Kidney (tissue), 14 donors: ENCODE measurements around the gene SLC11A1. TPM values are rescaled to one million over a fixed set of nuclear protein-coding genes. Genes with fewer than 3 reads are reported as not detected.

Experiments used
- DNase-seq, 5 donors: peaks; one replicate each; pipeline ENCODE4 v3.0.0-alpha.2; 2013 to 2020
- FAIRE-seq: peaks from 2 replicates; lab custom pipeline; 2012; peaks lifted over from hg19 to GRCh38; lab: Jason Lieb, UNC
- H3K27ac ChIP-seq, 2 donors: one replicate each; pipeline ENCODE4 v1.7.0; 2013; ENCODE audit warnings: low read depth in 2 of 2, low read length in 2 of 2, inconsistent platforms in 1 of 2
- H3K27me3 ChIP-seq: one replicate; pipeline ENCODE4 v1.7.1; 2013; ENCODE audit warnings: low read length, inconsistent platforms; ENCODE audit not compliant: control insufficient read depth, insufficient read depth
- H3K36me3 ChIP-seq, 3 donors: one replicate each; pipeline versions ENCODE4 v1.7.0 to v1.7.1; 2013; ENCODE audit warnings: low read length in 3 of 3, control low read depth in 1 of 3, inconsistent platforms in 1 of 3; ENCODE audit not compliant: insufficient read depth in 3 of 3, control insufficient read depth in 2 of 3
- H3K4me1 ChIP-seq, 3 donors: one replicate each; pipeline versions ENCODE4 v1.7.0 to v1.7.1; 2013; ENCODE audit warnings: low read length in 3 of 3, inconsistent platforms in 1 of 3, low read depth in 1 of 3; ENCODE audit not compliant: control insufficient read depth in 2 of 3, insufficient read depth in 2 of 3
- H3K4me3 ChIP-seq, 3 donors: one replicate each; pipeline versions ENCODE4 v1.7.0 to v1.8.1; 2013; ENCODE audit warnings: low read length in 3 of 3, control low read depth in 1 of 3, inconsistent platforms in 1 of 3
- H3K9ac ChIP-seq, 3 donors: one replicate each; pipeline versions ENCODE4 v1.7.0 to v1.7.1; 2013; ENCODE audit warnings: low read length in 3 of 3, control low read depth in 1 of 3, inconsistent platforms in 1 of 3
- H3K9me3 ChIP-seq, 3 donors: one replicate each; pipeline versions ENCODE4 v1.7.0 to v1.7.1; 2013; ENCODE audit warnings: low read length in 3 of 3, control low read depth in 1 of 3, inconsistent platforms in 1 of 3; ENCODE audit not compliant: control insufficient read depth in 2 of 3, insufficient read depth in 1 of 3
- intact Hi-C: fragments of 100-400 bp; cut with DNase I; formaldehyde crosslinking; loops from one replicate; pipeline ENCODE4 v1.11.1; 2022
- polyA plus RNA-seq: library from polyadenylated mRNA; stranded (reverse); fragments of 350-450 nt; fragmentation: Illumina TruSeq; extraction: RNeasy Lipid Tissue Mini Kit (QIAGEN cat#74804); gene quantifications from one replicate; pipeline ENCODE4 v1.2.3, GENCODE V29; 2014; ENCODE audit warnings: low read depth, low replicate concordance; ENCODE audit not compliant: insufficient read depth
- total RNA-seq: library from RNA; stranded (reverse); fragmentation: NEBNext Ultra II Directional; extraction: Animal tissue kit (Norgen Biotek cat#: 25700); gene quantifications from one replicate; pipeline ENCODE4 v1.2.1, GENCODE V29; 2021
- TF ChIP-seq, protein P1 (sequence below): IDR thresholded peaks from 3 replicates; pipeline ENCODE4 v1.5.1; 2012; ENCODE audit warnings: mild to moderate bottlenecking, moderate library complexity, borderline replicate concordance; ENCODE audit not compliant: insufficient read depth; ENCODE audit errors: extremely low read depth
- donor health status: control.
- donor health status: control.
- donor health status: control.
- donor health status: control.
- donor health status: control.
- donor health status: DM: yes; HTN: yes; CAD: no.
- donor health status: Normal renal cell carcinoma (clear cell type).

SLC11A1 gene
- total and polyA plus RNA-seq, 2 donors from 2014 or later: 1.2 to 37.6 TPM

DNA sequence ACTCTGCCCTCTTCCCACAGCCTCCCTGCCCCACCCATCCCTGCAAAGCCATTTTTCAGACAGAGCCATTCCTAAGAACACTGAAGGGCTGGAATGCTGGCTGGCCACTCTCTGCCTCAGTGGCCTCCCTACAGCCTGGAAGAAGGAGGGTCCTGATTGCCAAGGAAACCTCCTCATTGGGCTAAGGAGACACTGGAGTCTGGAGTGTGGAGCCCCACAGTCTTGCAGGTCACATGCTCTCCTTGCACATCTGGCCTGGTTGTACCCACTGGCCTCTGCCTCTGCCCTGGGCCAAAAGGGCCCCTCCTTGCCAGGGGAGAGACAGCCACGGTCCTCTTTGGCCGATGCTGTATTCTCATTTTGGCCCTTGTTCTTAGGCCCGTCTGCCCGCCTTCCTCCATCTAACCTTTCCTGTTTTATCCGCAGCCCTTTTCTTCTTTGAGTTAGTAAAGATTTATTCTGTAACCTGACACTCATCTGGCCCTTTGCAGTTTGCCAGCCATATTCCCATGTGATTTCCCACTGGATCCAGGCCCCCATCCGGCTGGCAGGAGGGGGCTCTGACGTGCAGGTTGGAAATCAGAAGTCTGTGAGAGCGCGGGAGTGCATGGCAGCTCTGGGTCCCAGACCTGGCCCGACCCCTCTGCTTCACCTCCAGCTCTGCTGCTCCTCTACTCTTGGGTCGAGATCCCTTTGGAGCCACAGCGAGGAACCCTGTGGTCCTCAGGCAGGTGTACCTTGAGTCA is 36.4 kb upstream of the SLC11A1 start:
- TF ChIP-seq, protein P1, sequence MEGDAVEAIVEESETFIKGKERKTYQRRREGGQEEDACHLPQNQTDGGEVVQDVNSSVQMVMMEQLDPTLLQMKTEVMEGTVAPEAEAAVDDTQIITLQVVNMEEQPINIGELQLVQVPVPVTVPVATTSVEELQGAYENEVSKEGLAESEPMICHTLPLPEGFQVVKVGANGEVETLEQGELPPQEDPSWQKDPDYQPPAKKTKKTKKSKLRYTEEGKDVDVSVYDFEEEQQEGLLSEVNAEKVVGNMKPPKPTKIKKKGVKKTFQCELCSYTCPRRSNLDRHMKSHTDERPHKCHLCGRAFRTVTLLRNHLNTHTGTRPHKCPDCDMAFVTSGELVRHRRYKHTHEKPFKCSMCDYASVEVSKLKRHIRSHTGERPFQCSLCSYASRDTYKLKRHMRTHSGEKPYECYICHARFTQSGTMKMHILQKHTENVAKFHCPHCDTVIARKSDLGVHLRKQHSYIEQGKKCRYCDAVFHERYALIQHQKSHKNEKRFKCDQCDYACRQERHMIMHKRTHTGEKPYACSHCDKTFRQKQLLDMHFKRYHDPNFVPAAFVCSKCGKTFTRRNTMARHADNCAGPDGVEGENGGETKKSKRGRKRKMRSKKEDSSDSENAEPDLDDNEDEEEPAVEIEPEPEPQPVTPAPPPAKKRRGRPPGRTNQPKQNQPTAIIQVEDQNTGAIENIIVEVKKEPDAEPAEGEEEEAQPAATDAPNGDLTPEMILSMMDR: no peak

DNA sequence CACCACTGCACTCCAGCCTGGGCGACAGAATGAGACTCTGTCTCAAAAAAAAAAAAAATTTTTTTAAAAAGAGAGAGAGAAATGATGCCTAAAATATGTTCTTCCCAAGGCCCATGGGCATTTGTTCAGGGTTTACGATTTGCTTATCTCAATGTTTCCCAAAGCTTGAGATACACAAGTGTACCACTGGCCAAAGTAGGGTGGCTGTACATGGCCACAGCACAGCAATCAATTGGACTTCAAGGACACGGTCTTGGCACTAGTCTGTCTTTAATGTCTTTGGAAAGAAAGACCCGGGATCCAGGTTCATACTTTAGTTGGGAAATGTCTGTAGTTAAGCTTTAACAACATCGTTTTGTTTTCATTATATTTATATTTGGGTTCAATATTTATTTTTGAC is 34.9 kb upstream of the SLC11A1 start:
- H3K9ac ChIP-seq: no peak overlapping the region
- FAIRE-seq: no peak
- no peak overlapping the region for H3K4me3 ChIP-seq
- TF ChIP-seq, protein P1: no peak
- peaks cover 0 to 12% (median 0%) of the 10 kb centered on the region in 3 donors for H3K36me3 ChIP-seq
- H3K27ac ChIP-seq: no peak overlapping the region
- peaks cover 0 to 9% (median 0%) of the 10 kb centered on the region in 3 donors for H3K4me1 ChIP-seq
- H3K27me3 ChIP-seq: no peaks in the 10 kb centered on the region
- intact Hi-C loops: no loop called here
- no peak for DNase-seq
- H3K9me3 ChIP-seq: peaks cover 0 to 2% (median 0%) of the 10 kb centered on the region in 3 donors

More for the DNA sequence above, 36.4 kb upstream of the SLC11A1 start:
- Histone ChIP-seq H3K9ac (no peak overlapping the region), H3K36me3 (peaks cover 0 to 18% (median 0%) of the 10 kb centered on the region in 3 donors), H3K4me1 (peaks cover 0 to 9% (median 0%) of the 10 kb centered on the region in 3 donors), H3K4me3 (no peak overlapping the region), H3K27me3 (no peaks in the 10 kb centered on the region), H3K9me3 (no peaks in the 10 kb centered on the region), H3K27ac (no peak overlapping the region)
- FAIRE-seq (no peak), DNase-seq (peak in 4 of 5 donors; percentile 69 to 83 (median 79))
- intact Hi-C loops: no loop called here

DNA sequence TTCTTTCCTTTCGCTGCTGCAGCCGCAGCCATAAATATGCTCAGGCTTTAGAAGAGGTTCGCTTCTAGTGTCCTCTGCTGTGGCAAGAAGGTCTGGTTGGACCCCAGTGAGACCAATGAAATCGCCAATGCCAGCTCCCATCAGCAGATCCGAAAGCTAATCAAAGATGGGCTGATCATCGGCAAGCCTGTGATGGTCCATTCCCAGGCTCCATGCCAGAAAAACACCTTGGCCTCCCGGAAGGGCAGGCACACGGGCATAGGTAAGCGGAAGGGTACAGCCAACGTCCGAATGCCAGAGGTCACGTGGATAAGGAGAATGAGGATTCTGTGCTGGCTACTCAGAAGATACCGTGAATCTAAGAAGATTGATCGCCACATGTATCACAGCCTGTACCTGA is 28.0 kb upstream of the SLC11A1 start:
- peaks cover 0 to 3% (median 0%) of the 10 kb centered on the region in 3 donors for H3K9me3 ChIP-seq
- H3K4me1 ChIP-seq: peaks cover 0 to 16% (median 0%) of the 10 kb centered on the region in 3 donors
- H3K27me3 ChIP-seq: no peaks in the 10 kb centered on the region
- no peak overlapping the region for H3K27ac ChIP-seq
- FAIRE-seq: no peak
- intact Hi-C loops: loop anchor here (10.0 kb wide), 1 partner anchor 49 kb away; no protein-coding TSS in a partner anchor
- TF ChIP-seq, protein P1: no peak
- peak in 1 of 5 donors; percentile 29 for DNase-seq
- H3K4me3 ChIP-seq: no peak overlapping the region
- H3K9ac ChIP-seq: no peak overlapping the region
- H3K36me3 ChIP-seq: no peaks in the 10 kb centered on the region
